GM21381 (cell line): ENCODE data around the gene TNK2.
"Not testable (repeated sequence)": the region's sequence is repeated elsewhere in the genome, so short reads cannot be mapped to it uniquely, and the experiment has no call there.

Experiments used
- ATAC-seq: cut with Tn5 transposase; IDR thresholded peaks from one replicate; pipeline ENCODE4 v1.9.1; 2021; ENCODE audit warnings: mild to moderate bottlenecking, moderate library complexity; ENCODE audit not compliant: unreplicated experiment

TNK2 gene

DNA sequence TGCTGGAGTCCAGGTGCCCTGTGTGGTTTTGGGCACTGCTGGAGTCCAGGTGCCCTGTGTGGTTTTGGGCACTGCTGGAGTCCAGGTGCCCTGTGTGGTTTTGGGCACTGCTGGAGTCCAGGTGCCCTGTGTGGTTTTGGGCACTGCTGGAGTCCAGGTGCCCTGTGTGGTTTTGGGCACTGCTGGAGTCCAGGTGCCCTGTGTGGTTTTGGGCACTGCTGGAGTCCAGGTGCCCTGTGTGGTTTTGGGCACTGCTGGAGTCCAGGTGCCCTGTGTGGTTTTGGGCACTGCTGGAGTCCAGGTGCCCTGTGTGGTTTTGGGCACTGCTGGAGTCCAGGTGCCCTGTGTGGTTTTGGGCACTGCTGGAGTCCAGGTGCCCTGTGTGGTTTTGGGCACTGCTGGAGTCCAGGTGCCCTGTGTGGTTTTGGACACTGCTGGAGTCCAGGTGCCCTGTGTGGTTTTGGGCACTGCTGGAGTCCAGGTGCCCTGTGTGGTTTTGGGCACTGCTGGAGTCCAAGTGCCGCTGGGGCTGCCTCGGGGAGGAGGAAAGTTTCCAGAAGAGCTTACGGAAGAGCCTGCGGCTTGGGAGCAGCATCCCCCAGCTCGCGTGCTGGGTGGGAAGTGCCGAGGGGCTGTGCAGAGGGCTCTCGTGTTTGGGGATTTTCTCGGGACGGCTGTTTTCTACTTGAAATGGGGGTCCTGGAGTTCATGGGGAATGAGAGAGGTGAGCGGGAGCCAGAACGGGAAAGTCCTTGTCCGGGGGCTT is 83.7 kb downstream of the TNK2 start:
- ATAC-seq = not testable (repeated sequence)

DNA sequence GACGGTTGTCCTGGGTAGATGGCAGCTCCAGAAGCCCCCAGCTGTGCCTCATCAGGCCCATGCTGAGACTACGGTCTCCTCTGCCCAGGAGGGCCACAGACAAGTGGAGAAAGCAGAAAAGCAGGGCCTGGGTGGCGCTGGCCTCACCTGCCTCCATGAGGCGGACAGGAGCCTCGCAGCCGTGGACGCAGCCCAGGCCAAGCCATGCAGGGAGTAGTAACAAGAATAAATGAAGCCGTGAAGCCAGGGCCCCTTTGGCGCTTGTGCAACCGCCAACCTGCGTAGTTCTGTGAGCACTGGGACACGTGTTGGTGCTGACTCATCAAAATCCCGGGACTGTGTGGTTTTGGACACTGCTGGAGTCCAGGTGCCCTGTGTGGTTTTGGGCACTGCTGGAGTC is 84.4 kb downstream of the TNK2 start:
- no peak for ATAC-seq

GRCh38 chr3:195823280-195823679 is 85.1 kb downstream of the TNK2 start:
- ATAC-seq = no peak

DNA sequence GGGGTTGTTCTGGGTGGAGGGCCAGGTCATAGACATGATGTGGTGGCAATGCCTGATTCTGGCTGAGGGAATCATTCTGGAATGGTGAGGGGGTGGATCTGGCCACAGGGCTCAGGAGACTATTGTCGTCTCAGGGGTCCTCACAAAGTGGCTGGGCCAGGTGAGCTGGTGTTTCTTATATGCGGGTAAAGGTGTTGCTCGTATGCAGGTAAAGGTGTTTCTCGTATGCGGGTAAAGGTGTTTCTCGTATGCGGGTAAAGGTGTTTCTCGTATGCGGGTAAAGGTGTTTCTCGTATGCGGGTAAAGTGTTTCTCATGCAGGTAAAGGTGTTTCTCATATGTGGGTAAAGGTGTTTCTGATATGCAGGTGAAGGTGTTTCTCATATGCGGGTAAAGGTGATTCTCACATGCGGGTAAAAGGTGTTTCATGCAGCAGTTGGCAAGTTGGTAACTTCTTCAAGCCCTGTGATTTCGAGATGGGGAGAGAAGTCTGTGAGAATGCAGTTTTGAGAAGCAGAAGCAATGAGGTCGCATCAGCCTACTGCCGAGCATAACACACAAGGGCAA is 86.1 kb downstream of the TNK2 start:
- no peak for ATAC-seq

GRCh38 chr3:195821403-195822130 is 86.8 kb downstream of the TNK2 start:
- ATAC-seq = no peak

- ATAC-seq = no peak
These were observed 87.5 kb downstream of the TNK2 start for GRCh38 chr3:195820901-195821300.

DNA sequence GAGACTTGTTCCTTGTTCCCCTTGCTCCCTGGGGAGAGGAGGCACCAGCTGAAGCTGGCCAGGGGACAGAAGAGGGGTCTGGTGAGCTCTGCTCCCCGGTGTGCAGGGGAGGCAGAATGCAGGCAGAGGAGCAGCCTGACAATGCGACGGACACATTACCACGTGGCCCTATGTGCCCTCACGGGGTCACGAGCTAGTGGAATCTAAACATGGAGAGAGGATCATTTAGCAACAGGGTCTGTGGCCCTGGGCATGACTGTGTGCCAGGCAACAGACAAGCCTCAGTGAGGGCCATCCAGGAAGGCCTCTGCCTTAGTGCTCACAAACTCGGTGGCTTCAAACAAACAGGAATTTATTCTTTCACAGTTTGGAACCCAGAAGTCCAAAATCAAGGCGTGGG is 88.2 kb downstream of the TNK2 start:
- ATAC-seq = no peak

GRCh38 chr3:195818301-195818700 is 90.0 kb downstream of the TNK2 start:
- no peak for ATAC-seq

DNA sequence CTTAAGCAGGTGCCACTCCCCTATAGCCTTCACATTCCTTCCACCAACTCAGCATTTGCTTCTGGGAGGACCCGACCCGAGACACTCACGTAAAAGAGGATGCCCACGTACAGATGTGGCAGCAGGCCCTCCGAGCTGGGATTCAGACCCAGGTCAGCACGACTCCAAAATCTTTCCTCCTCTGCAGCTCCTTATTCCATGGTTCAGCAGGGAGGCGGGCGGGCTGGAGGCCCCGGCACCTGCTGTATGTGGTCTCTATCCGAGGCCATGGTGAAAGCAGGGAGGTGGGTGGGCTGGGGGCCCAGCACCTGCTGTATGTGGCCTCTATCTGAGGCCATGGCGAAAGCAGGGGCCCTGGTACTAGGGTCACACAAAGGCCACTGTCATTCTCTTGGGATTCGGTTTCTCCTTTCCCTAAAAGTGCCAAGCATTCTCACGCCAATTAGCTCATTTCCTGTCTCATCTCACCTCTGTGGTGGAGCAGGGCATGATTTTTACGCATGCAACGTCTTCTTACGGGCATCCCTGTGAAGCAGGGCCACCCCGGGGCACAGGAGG is 90.7 kb downstream of the TNK2 start:
- no peak for ATAC-seq

GRCh38 chr3:195816276-195816913 is 92.0 kb downstream of the TNK2 start:
- not testable (repeated sequence) for ATAC-seq

DNA sequence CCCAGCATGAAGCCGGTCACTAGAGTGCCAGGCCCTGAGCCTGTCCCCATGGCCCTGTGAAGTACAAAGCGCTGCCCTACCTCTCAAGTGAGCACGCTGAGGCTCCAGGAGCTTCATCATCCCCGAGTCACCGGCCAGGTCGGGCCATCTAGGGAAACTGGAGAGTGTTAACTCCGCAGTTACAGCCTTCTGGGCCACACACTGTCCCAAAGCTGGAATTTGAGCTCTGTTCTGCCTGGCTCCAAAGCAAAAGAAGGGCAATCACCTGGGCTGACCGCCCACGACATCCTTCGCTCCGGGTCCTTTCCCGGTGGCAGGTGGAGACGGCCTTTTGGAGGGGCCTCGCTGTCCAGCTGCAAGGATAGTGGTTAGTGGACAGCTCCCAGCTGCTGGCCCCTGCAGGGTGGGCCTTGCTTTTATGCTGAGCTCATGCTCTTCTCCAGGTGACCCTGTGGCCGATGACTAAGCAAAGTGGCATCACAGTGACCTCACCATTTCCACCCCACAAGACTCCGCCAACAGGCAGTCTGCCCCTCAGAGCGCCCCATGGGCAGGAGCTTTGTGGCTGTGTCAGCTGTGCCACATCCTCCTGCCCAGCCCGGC is 93.1 kb downstream of the TNK2 start:
- ATAC-seq = no peak

- ATAC-seq = no peak
These were observed 94.3 kb downstream of the TNK2 start for GRCh38 chr3:195813916-195814640.
